GM18505 (cell line): ENCODE results near the gene CDS2.

Source experiments
- ATAC-seq: cut with Tn5 transposase; IDR thresholded peaks from one replicate; pipeline ENCODE4 v1.9.1; 2021; ENCODE audit not compliant: unreplicated experiment
- POLR2A ChIP-seq: IDR thresholded peaks from 4 replicates; pipeline ENCODE4 v1.6.1; 2011; ENCODE audit warnings: borderline replicate concordance; ENCODE audit not compliant: insufficient read depth, insufficient read length; ENCODE audit errors: extremely low read depth

CDS2 gene

DNA sequence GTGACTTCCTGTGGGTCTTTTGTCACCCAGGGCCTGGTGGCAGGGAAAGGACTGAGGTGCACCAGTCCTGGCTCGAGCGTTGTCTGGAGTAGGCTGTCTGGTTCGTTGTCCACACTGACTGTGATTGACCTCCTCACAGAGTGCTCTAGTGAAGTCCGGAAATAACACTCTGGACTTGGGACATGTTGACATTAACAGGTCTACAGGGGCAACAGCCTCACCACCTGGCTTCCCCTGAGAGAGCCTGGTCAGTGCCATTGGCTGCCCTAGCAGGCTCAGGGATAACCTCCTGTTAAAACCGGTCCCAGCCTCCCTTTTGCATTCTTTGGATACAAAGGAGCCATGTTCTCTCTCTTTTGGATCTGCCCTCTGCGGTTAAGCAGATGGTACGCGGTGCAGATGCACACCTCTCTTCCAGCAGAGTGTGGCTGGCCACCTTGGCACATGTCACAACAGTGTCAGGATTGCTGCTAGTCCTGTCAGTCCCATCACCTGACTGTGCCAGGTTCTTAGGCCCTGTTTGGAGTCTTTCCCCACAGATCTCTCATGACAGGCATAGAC, 46.2 kb downstream of the CDS2 start:
- no peak for ATAC-seq

DNA sequence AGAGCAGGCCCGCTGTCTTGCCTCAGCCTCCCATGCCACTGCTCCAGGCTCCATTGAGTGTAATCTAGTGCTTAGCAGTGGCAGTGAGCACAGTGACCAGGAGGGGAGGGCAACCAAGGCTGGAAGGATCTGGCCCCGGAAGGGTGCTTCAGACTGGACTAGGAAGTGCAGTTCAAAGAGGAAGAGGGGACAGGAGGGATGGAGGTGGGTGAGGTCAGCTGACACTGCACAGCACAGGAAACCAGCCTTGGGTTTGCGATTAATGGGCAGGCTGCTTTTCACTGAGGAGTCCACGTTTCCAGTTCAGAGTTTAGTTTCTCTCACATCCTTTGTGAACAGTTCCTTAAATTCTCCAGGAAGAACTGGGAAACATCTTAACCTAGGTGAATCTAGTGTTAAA, 46.9 kb downstream of the CDS2 start:
- TF ChIP-seq POLR2A, result no peak
- ATAC-seq, result no peak

More for the DNA sequence above, 46.2 kb downstream of the CDS2 start:
- no peak for TF ChIP-seq POLR2A

DNA sequence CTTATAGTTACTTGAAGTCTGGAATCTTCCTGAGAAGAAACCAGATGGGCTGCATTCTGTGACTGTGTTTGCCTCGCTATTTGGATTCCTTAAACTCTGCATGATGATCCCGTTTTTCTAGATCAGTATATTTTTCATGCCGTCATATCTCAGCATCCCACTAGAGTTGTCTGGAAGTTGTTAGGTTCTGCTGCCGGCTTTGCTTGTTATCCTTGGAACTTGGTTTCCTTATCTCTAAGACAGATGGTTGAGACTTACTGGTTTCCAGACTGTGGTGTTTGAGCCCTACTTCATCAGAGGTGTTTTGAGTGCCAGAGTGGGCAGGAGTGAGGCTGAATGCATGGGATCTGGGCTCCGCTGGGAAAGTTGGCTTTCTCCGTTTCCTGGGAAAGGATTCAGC, 50.3 kb downstream of the CDS2 start:
- TF ChIP-seq POLR2A, result no peak
- no peak for ATAC-seq

DNA sequence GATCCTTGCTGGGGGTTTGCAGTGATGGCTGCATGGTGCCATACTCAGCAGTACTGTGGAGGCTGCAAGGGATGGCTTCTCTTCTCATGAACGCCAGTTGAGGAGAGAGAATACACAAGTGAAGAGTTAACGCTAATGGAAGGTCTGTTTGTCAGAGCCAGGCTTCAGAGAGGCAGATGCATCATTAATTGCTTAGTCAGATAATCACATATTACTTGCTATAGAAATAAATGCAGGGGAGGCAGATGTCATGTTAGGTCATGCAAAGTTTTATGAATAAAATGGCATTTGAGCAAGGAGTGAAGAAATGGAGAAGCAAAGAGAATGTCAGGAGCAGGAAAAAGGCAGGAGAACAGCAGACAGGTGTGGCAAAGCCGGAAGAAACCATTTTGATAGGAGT, 51.2 kb downstream of the CDS2 start:
- TF ChIP-seq POLR2A, result no peak
- ATAC-seq, result no peak

DNA sequence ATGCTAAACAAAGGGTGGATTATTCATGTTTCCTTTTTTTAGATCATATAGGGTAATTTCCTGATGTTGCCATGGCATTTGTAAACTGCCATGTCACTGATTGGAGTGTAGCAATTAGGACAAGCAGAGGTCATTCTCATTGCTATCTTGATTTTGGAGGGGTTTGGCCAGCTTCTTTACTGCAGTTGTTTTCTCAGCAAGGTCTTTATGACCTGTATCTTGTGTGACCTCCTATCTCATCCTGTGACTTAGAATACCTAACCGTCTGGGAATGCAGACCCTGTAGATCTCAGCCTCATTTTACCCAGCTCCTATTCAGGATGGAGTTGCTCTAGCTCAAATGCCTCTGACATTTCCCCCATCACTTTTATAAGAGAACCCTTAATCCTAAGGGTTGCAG, 53.6 kb downstream of the CDS2 start:
- ATAC-seq, result no peak
- no peak for TF ChIP-seq POLR2A

DNA sequence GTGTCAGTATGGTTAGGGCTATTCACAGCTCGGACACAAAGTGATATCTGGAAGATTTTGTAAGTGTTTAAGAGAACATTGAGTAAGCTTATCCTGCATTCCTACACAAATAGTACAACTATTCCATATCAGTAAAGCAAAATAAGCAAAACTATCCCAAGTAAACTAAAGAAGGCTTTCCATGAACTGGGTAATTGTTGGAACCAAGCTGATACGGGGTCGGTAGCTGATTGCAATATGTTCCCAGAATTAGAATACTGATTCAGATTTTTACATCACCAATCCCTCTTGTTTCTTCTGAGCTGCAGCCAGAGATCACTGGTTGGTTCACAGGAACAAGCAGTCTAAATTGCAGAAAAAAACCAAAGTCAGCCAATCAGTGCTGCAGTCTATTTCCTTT, 54.1 kb downstream of the CDS2 start:
- TF ChIP-seq POLR2A, result no peak
- ATAC-seq, result no peak

DNA sequence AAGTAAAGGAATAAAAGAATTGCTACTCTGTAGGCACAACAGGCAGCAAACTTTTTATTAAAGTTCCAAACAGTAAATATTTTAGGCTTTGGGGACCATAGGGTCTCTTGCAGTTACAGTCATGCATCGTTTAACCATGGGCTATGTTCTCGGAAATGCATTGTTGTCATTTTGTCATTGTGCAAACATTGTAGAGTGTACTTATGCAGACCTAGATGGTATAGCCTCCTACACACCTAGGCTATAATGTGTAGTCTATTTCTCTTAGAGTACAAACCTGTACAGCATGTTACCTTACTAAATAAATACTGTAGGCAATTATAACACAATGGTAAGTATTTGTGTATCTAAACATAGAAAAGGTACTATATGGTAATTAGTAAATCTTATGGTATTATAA, 54.7 kb downstream of the CDS2 start:
- no peak for TF ChIP-seq POLR2A
- ATAC-seq, result no peak

DNA sequence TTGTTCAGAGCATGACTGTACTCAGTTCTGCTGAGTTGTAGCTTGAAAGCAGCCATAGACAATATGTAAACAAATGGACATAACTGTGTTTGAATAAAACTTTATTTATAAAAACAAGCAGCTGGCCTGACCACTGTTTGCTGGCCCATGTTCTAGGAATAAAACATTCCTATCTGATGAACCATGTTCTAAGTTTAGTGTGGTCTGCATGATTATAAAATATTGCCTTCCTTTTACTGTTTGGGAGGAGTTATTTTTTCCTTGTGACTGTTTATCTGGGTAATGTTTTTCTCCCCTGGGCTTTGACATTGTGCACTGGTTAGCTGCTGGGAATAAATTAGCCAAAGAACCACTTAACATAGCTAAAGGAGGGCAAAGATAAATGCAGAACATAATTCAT, 55.1 kb downstream of the CDS2 start:
- no peak for ATAC-seq
- no peak for TF ChIP-seq POLR2A

DNA sequence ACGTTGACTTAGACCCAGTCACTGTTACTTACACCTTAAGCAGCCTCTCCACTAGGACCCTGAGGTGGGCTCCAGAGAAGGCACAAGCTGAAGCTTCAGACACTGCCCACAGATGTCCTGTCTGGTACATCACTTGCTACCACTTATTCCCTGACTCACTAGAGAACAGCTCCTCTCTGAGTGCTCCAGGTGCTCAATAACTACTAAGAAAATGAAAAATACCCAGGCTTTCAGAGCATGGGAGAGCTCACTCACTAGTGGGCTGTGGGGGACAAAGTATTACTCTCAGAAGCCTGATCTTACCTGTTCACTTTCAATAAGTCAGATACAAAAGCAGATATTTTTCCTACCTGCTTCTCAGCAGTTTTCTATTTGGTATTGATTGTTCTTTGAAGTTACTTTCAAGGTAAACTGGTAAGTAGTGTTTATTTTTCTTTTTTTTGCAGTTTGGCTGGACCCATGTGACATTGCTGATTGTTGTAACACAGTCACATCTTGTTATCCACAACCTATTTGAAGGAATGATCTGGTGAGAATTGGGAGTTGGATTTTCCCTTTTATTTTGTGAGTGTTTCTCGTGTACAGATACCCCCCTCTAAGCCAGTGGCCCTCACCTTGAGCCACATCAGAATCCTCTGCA, 55.9 kb downstream of the CDS2 start:
- ATAC-seq, result no peak
- no peak for TF ChIP-seq POLR2A

DNA sequence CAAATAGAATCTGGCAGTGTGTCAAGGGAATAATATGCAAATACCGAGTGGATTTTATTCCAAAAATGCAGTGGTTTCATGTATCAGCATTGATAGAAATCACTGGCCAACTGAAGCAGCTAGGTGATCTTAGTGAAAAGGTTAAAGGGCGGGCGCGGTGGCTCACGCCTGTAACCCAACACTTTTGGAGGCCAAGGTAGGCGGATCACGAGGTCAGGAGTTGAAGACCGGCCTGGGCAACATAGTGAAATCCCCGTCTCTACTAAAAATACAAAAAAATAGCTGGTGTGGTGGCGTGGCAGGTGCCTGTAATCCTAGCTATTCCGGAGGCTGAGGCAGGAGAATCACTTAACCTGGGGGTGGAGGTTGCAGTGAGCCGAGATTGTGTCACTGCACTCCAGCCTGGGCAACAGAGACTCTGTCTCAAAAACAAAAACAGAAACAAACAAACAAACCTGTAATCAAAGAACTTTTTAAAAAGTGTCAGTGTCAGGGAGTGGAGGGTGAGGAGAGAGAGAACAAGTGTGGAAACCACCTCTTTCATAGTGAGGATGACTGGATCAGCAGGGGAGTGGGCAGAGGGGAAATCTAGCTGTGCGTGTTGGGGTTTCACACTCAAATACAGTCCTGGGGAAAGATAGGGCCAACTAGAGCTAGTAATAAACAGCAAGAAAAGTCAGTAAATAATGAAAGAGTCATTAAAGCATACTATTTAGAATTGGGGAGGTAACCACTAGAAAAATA, 57.1 kb downstream of the CDS2 start:
- ATAC-seq, result no peak
- no peak for TF ChIP-seq POLR2A

DNA sequence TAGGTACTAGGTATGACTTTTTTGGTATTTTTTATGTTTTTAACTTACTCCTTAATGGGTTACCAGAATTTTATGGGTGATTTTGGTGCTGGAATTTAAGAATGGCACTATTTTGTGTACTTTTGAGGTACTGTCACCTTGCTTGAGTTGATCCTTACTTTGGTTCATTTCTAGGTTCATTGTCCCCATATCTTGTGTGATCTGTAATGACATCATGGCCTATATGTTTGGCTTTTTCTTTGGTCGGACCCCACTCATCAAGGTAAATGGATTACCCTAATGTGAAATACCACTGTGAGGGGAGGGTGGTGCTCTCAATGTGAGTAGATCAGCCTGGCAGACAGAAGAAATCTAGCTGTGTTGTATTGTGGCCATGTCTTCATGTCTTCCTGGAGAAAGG, 57.9 kb downstream of the CDS2 start:
- no peak for TF ChIP-seq POLR2A
- no peak for ATAC-seq

DNA sequence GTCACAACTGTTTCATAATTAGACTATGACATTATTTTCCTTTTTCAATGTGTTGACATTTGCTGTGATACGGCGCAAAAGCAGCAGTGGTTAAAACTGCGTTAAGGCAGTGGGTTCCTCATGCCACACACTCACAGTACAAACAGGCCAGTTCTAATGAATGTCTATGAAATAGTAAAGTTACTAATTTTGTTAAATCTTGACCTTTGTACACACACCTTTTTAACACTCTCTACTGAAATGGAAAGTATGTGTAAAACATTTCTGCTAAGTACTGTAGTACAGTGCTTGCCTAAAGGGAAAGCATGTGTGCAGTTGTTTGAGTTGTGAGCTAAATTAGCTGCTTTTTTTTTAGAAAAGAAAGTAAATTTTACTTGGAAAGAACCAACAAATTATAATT, 60.3 kb downstream of the CDS2 start:
- TF ChIP-seq POLR2A, result no peak
- ATAC-seq, result no peak

DNA sequence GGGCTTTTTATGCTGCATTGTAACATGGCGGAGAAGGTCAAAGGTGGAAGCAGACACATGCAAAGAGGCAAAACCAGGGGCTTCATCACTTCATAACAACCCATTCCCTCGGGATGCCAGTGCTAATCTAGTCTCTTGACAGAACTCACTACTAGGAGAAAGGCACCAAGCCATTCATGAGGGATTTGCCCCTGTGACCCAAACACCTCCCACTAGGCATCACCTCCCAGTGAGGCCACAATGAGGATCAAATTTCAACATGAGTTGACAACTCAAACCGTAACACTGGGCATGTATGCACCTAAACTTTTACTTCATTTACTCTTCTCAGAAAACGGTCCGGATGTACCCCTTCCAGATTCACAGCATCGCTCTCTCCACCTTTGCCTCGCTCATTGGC, 61.9 kb downstream of the CDS2 start:
- no peak for TF ChIP-seq POLR2A
- no peak for ATAC-seq

DNA sequence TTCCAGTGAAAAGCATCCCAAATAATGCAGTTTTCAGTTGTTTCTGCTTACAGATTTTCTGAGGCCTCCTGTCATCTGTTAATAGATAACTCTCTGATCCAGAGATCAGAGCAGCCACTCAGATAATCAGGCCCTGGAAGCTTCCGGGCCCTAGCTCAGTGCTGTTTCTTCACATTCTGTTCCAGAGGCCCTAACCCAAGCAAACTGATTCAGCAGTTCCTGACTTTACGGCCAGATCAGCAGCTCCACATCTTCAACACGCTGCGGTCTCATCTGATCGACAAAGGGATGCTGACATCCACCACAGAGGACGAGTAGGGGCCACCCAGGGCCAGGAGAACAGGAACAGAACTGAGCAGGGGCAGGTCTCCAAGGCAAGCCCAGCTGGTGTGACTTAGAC, 63.1 kb downstream of the CDS2 start:
- no peak for TF ChIP-seq POLR2A
- no peak for ATAC-seq
